Measurements from ENCODE around the gene MAPKAP1.

- TF ChIP-seq POLR2A (IDR thresholded peaks at IDR 0.05; ENCODE audit: extremely low read depth, insufficient read length) (no peak), CTCF (IDR thresholded peaks at IDR 0.05; ENCODE audit: low read depth, low read length) (no peak), MAX (IDR thresholded peaks at IDR 0.05; ENCODE audit: low read depth, low read length) (no peak), MYC (IDR thresholded peaks at IDR 0.05; ENCODE audit: low read depth, low read length) (no peak)
Measured at GRCh38 chr9:125703662-125704061, 3.3 kb downstream of the MAPKAP1 start.

All from NB4 (cell line).